22Rv1 (cell line): Measurements from ENCODE around the gene KCNQ5.

Experiments used
- H3K27ac ChIP-seq: fragments of 450-650 bp; 2 replicates; pipeline ENCODE4 v1.5.1; 2017
- ZFX ChIP-seq: fragments of 450-650 bp; IDR thresholded peaks from 2 replicates; pipeline ENCODE4 v1.6.1; 2017; ENCODE audit warnings: antibody characterized with exemption, borderline replicate concordance
- TF ChIP-seq, protein P1 (sequence below): fragments of 450-650 bp; IDR thresholded peaks from 2 replicates; pipeline ENCODE4 v1.5.1; 2017; ENCODE audit warnings: mild to moderate bottlenecking

Gene KCNQ5

DNA sequence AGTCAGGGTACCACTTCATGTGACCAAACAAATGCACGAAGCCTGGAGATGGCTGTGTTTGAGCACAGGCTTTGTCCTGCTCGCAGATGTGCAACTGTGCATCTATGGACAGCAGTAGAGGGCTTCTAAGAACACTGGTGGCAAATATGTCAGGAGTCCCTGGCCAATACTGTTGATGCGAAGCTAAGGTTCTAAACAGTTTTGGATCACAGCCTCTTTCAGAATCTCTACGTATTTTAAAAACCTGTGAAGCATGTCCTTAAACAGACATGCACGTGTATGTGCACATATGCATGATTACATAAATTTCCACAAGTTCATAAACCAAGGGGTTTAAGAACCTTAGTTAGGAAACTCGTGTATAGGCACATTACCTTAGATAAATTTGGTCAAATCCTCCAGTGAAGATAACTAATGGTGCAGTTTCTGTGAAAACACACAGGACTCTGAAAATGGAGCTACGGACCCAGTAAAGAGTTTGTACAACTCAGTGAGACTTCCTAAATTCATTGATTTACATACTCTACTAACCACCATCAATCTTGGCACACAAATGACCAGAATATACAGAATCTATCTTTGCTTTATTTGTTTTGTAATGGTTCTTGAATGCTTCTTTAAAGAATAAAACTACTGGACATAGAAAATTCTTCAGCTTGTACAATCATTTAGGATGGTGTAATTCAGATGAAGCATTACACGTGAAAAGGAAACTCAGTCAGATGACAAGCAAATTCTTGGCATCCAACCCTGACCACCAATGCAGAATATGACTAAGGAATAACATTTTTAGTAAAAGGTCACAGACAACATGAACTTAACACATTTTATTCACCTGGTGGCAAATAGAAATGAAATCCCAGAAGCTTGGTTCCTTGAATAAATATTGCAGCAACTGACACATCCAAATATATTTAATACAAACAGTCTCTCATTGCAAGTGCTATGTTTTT, 27.4 kb downstream of the KCNQ5 start:
- TF ChIP-seq ZFX = no peak
- TF ChIP-seq, protein P1, sequence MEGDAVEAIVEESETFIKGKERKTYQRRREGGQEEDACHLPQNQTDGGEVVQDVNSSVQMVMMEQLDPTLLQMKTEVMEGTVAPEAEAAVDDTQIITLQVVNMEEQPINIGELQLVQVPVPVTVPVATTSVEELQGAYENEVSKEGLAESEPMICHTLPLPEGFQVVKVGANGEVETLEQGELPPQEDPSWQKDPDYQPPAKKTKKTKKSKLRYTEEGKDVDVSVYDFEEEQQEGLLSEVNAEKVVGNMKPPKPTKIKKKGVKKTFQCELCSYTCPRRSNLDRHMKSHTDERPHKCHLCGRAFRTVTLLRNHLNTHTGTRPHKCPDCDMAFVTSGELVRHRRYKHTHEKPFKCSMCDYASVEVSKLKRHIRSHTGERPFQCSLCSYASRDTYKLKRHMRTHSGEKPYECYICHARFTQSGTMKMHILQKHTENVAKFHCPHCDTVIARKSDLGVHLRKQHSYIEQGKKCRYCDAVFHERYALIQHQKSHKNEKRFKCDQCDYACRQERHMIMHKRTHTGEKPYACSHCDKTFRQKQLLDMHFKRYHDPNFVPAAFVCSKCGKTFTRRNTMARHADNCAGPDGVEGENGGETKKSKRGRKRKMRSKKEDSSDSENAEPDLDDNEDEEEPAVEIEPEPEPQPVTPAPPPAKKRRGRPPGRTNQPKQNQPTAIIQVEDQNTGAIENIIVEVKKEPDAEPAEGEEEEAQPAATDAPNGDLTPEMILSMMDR = no peak
- no peak overlapping the region for H3K27ac ChIP-seq

DNA sequence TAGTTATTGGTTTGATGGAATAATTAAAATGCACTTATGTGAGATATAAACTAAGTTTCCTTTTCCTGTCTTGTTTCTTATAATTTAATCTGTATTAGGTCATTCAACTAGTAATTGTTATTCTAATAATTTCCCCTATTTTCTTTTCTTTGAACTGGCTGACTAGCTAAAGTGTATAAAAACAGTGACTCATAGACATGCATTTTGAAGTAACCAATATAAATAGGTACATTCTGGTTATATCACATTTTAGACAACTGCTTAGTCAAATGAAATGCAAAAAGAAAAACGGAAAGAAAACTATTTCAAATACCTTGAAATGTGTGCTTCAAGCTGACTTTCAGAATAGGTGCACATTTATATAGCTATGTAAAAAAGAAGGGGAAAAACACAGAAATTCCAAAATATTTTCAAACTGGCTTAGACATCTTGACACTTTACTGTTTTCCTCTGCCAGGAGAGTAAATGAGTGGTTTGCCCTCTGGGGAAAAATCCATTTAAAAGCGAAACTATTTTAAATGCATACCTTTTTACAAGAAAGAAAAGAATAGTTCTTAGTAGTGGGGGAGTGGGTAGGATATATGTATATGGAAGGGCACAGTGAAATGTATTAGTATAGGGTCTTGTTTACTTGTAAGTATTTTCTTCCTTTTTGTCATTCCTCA, 28.3 kb downstream of the KCNQ5 start:
- TF ChIP-seq, protein P1 = no peak
- no peak for TF ChIP-seq ZFX
- H3K27ac ChIP-seq = no peak overlapping the region

DNA sequence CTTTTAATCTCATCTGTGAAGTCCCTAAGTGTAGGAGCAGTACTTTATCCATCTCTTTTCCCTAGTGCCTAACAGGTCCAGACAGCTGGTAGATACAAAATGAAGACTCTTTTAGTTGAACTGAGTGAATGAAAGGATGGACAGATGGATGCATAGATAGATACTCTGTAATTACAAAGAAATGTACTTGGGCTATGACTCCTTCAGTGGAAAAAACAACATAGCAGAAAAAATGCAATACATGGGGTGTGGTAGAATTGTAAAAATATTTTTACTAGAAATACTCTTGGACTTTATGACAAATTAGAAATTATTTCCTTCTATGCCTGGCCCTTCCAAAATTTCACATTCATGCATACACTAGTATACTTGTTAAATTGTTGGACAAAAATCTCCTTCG, 29.3 kb downstream of the KCNQ5 start:
- no peak overlapping the region for H3K27ac ChIP-seq
- TF ChIP-seq, protein P1 = no peak

DNA sequence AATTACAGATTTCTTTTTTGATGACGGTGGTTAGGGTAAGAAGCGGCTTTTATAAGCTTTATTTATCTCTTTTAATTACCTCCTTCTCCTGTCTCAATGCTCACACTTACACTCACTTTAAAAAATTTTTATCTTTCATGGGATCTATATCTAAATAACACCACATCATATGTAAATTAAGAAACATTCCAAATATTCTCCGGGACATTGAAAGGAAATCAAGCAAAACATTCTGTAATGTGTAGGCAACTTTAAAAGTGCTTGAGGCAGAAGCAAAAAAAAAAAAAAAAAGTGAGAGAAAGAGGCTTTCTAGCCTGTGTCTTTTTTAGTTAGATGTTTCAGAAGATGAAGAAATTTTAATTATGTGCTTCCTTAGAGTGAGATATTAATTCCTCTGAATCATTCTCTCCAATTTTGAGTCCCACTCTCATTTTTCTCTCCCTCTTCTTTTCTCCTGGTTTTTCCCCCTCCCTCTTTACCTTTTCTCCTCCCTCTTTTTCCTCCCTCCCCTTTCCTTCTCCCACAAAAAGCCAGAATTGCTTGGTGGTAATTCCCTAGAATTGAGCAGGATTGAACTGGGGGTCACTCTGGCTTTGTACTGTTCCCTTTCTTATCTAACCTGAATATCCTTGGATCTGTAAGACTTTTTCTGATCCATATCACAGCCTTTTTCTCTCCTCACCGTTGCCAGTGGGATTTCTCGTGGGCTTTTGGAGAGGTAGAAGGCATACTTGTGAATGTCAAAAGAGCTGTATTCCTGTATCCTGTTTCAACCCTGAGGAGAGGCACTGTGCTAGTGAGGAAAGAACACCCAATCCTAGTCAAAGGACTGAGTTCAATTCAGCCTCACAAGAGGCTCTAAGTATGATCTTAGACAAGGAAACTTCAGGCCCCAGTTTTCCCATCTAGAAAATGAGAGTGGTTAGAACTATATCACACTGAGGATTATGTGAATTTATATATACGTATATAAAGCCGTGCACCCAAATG, 30.4 kb downstream of the KCNQ5 start:
- H3K27ac ChIP-seq = no peak overlapping the region
- no peak for TF ChIP-seq ZFX
- TF ChIP-seq, protein P1 = no peak

DNA sequence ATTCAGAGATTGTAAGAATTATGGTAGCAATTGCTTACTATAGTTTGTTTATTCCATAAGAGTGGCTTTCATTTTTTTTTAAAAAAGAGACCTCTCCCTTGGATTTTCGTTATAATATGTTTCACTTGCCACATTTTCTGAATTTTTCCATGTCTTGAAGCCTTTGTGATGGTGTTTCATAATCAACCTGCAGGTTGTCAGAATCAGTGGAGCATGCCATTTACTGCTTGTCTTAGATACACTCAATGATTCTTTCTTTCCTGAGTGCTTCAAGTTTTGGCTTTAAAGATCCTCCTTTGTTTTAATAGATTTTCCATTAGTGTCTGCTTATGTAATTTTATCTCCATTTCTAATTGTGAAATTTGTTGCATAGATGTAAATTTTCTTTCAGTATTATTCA, 31.2 kb downstream of the KCNQ5 start:
- no peak overlapping the region for H3K27ac ChIP-seq
- no peak for TF ChIP-seq ZFX
- TF ChIP-seq, protein P1 = no peak

DNA sequence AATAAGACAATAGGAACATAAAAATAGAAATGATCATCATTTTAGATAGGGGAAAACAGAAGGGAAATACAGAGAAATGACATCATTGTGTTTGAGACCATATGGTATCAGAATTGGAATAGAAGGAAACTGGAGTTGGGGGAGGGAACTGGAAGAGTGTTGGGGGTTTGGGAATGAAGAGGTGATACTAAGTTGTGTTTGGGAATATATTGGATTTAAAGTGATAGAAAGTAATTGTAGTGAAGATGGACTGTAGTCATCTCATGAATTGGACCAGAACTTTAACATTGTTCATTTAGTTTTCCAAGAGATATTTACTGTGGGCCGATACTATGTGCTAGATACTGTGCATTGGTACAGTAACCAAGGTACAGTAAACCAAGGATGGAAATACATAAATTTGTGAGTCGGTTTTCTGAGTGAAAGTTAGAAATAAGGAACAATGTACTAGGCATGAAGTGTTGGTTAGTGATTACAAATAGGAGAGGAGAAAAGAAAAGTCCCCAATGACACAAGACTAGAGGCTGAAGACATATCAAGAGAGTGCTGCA, 32.3 kb downstream of the KCNQ5 start:
- no peak overlapping the region for H3K27ac ChIP-seq
- no peak for TF ChIP-seq ZFX
- TF ChIP-seq, protein P1 = no peak
